HG03460 (cell line): ENCODE measurements around the gene UBE2U.

Source experiments
- ATAC-seq: cut with Tn5 transposase; IDR thresholded peaks from one replicate; pipeline ENCODE4 v1.9.1; 2021; ENCODE audit not compliant: unreplicated experiment

UBE2U gene

GRCh38 chr1:64203420-64203819 lies at the start of gene UBE2U:
Gene UBE2U (plus strand): TSS chr1:64203623. CDS start chr1:64204051, 428 bp downstream.
- ATAC-seq: no peak

- ATAC-seq: no peak
Observed at GRCh38 chr1:64155278-64155677, 48.1 kb upstream of the UBE2U start.

- no peak for ATAC-seq
Observed at GRCh38 chr1:64161357-64161941, 42.0 kb upstream of the UBE2U start.

GRCh38 chr1:64162151-64162550 lies 41.3 kb upstream of the UBE2U start:
- ATAC-seq: no peak

- ATAC-seq: no peak
Observed at GRCh38 chr1:64162804-64163203, 40.6 kb upstream of the UBE2U start.

GRCh38 chr1:64163431-64163830 lies 40.0 kb upstream of the UBE2U start:
- no peak for ATAC-seq

- no peak for ATAC-seq
Observed at GRCh38 chr1:64163970-64164369, 39.5 kb upstream of the UBE2U start.

GRCh38 chr1:64166629-64167028 lies 36.8 kb upstream of the UBE2U start:
- ATAC-seq: no peak

- ATAC-seq: no peak
Observed at GRCh38 chr1:64167176-64167575, 36.2 kb upstream of the UBE2U start.

GRCh38 chr1:64171246-64171645 lies 32.2 kb upstream of the UBE2U start:
- no peak for ATAC-seq

GRCh38 chr1:64171797-64172281 lies 31.6 kb upstream of the UBE2U start:
- ATAC-seq: peak; percentile 65

- ATAC-seq: no peak
Observed at GRCh38 chr1:64172458-64172983, 30.9 kb upstream of the UBE2U start.

- ATAC-seq: no peak
Observed at GRCh38 chr1:64173336-64173940, 30.0 kb upstream of the UBE2U start.

- no peak for ATAC-seq
Observed at GRCh38 chr1:64175639-64176038, 27.8 kb upstream of the UBE2U start.

- no peak for ATAC-seq
Observed at GRCh38 chr1:64176659-64177058, 26.8 kb upstream of the UBE2U start.

- ATAC-seq: no peak
Observed at GRCh38 chr1:64179588-64179987, 23.8 kb upstream of the UBE2U start.

GRCh38 chr1:64182207-64182606 lies 21.2 kb upstream of the UBE2U start:
- no peak for ATAC-seq

- ATAC-seq: no peak
Observed at GRCh38 chr1:64183395-64184002, 19.9 kb upstream of the UBE2U start.

- no peak for ATAC-seq
Observed at GRCh38 chr1:64184003-64184440, 19.4 kb upstream of the UBE2U start.

- no peak for ATAC-seq
Observed at GRCh38 chr1:64186138-64186897, 17.1 kb upstream of the UBE2U start.

- ATAC-seq: no peak
Observed at GRCh38 chr1:64186898-64187280, 16.5 kb upstream of the UBE2U start.
